HG03066 (cell line): ENCODE data around the gene TMEM198.

Experiments
- ATAC-seq: cut with Tn5 transposase; IDR thresholded peaks from one replicate; pipeline ENCODE4 v1.9.1; 2021; ENCODE audit warnings: low read depth; ENCODE audit not compliant: unreplicated experiment

The TMEM198 gene

DNA sequence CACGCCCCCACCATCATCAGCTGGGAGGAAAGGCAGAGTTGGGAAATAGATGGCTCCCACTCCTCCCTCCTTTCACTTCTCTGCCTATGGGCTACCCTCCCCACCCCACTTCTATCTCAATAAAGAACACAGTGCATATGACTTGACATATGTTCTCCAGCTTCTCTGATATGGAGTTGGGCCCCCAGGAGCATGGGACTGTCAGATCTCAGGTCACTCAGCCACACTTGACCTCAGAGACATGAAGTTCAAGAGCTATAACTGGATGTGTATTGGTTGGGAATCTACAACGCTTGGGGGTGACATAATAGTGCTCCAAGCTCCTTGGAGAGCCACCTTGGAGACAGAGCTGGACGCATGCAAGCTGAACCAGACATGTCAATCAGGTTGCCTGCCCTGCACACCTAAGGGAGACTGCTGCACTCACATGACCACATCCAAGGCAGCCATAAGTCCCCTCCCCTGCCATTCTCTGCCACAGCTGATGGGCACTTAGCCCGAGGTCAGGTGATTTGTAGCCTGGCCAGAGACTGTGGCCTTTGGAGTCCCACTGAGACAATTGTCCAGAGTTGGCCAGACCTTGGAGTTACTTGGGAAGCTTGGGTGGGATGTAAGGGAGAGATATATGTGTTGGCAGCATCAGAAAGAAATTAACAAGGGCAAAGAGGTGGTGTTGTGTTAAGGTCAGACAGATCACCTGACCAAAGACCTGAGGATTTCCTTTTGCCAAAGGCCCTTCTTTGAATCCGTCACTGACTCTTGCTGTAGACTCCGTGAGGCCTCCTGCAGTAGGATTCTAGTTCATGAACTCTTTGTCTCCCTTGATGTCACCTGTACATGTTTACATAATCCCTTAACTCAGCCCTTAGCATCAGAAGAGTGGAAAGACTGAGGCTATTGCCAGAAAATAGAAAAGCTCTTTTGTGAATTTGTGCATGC lies 32.0 kb downstream of the TMEM198 start:
- ATAC-seq, result no peak

DNA sequence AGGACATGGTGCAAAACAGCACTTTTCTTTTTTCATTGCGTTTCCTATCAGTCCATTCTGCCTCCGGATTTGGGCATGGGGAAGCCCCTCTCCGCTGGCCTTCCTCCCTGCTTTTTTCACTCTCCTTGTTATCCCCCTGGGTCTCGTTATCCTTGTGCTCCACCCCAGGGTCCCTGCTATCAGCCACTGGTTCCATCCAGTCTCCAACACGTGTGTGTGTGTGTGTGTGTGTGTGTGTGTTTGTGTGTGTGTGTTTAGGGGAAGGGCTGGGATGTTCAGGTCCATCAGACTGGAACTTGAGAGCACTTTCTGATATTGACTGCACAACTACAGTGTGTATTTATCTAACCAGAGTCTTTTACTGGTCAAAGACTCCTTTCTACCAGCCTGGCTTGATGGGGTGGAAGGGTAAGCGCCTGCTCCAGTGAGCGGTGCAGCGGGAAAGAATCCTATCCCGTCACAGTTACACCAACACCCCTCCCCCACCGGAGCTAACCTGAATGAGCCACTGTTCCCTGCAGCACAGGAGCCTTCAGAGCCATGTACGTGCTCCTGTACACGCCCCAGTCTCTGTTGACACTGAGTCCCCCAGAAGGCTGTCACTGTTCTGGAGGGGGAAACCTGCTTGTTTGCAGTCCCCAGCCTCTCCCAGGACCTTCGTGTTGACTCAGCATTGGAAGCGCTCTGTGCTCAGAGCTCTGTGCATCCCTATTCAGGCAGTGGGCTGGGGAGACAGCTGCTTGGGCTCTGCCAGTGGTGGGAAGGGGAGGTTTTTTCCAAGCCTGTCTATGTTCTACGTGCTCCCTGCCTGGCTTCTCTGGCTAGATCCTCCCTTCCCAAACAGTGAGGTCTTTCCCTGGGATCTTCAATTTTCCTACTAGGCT lies 32.9 kb downstream of the TMEM198 start:
- ATAC-seq, result no peak

DNA sequence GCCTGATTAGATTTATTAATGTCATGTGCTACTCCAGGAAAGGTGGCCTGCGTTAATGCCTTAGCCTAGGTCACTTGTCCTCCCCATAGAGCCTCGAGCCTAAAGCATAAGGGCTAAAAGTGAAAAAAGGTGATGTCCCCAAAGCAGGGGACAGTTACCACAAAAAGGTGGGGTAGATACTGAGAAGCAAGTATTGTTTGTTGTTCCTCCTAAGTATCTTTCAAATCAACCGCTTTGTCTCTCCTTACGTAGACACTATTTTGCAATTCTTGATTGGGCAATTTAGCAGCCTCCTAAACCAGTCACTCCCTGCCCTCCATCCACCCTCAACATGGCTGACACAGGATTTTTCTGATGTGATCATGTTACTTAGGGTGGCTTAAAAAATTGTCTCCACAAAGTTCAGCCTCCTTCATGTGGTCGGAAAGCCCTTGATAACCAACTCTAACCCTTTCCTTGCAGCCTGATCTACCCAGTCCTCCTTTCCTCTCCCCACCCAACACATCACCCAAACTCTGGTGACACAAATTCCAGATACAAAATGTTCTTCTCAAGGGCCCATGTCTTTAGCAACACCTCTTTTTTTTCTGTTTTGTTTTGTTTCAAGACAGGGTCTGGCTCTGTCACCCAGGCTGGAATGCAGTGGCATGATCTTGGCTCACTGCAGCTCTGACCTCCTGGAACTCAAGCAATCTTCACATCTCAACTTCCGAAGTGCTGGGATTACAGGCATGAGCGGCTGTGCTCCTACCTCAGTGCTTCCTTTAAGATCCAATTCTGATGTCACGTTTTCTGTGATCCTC lies 35.2 kb downstream of the TMEM198 start:
- no peak for ATAC-seq

DNA sequence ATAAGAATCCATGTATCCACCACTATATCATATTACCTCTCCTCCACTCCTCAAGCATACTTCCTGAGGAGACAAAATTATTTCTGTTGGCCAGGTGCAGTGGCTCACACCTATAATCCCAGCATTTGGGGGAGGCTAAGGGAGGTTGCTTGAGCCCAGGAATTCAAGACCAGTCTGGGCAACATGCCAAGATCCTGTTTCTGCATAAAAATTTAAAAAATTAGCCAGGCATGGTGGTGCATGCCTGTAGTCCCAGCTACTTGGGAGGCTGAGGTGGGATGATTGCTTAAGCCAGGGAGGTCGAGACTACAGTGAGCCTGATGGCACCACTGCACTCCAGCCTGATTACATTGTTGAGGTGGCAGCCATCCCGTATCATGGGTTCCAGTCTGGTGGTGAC lies 37.5 kb downstream of the TMEM198 start:
- ATAC-seq, result no peak

DNA sequence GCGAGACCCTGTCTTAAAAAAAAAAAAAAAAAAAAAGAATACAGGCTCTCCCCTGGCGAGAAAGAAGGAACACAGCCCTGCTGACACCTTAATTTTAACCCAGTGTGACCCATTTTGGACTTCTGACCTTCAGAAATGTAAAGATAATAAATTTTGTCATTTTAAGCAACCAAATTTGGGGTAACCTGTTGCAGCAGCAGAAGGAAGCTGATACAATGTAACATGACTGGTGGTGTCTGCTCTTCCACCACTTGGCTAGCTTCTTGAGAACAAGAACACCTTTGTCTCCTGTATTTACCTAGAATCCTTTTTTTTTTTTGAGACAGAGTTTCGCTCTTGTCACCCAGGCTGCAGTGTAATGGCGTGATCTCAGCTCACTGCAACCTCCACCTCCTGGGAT lies 47.3 kb downstream of the TMEM198 start:
- no peak for ATAC-seq

DNA sequence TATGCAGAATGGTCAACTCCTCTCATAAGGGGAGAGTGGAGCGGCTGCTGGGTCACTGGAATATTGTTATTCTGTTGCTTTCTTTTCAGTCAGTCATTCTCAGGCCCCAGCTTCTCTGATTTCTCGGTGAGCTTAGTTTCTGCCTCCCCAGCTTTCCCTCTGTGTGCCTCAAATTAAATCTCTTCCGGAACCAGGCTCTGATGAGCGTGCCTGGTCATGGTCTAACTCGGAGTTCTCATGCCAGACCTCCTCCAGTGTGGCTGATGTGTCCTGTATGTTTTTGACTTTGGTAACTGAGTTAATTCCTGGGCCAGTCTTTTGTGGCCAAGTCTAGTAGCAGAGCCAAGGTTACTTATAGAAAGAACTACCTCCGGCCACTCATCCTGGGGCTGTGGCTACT lies 48.9 kb downstream of the TMEM198 start:
- no peak for ATAC-seq

DNA sequence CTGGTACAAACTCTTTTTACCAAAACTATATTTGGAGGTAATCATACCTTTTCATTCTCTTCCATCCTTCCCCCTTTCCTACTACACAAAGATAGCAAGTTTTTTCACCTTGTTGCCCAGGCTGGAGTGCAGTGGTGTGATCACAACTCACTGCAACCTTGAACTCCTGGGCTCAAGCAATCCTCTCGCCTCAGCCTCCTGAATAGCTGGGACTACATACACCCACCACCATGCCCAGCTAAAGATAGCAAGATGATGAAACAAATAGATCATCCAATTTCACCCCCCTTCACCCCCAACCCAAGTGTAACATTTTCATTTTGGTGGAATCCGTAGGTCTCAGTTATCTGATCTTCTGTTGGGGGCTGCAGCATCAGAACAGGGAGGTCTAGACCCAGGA lies 49.3 kb downstream of the TMEM198 start:
- ATAC-seq, result no peak

DNA sequence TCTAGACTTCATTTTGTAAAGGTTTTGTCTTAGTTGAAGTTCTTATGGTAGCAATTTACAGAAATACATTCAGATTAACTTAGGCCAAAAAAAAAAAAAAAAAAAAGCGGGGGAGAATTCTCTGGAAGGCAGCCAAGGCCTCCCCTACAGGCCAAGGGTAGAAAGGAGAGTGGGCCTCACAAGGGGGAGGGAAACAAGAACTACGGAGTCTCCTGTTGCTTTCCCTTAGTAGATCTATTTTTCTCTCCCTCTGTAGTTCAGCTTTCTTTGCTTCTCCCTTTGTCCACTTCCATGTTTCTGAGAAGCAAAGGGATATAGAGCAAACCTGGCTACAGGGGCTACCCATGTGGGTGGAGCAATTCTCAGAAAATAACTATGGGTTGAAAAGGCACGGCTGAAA lies 51.4 kb downstream of the TMEM198 start:
- no peak for ATAC-seq

DNA sequence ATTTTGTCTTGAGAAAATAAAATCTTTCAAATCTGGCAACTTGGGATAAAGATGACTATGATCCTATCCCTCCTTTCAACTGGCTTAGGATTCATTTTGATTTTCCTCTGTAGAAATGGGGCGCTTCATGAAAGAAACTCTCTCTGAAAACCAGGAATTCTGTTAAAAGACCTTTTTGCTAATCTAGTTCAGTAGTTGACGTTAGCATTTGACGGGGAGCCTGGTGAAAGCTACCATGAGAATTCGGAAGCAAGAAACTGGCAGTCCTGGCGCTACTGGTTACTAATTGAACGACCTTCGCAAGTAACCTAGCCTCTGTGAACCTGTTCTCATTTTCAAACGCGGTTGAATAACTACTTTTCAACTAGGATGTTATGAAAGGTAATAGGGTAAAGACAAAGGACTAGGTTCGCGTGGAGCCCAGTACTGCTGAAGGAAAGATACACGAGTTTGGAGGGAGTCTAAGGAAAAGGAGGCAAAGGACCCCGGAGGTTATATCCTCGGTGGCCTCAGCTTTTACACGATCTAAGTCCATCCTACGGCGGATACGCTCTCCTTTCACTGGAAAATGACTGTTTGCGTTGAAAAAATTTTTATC lies 53.2 kb downstream of the TMEM198 start:
- peak; percentile 2 for ATAC-seq

DNA sequence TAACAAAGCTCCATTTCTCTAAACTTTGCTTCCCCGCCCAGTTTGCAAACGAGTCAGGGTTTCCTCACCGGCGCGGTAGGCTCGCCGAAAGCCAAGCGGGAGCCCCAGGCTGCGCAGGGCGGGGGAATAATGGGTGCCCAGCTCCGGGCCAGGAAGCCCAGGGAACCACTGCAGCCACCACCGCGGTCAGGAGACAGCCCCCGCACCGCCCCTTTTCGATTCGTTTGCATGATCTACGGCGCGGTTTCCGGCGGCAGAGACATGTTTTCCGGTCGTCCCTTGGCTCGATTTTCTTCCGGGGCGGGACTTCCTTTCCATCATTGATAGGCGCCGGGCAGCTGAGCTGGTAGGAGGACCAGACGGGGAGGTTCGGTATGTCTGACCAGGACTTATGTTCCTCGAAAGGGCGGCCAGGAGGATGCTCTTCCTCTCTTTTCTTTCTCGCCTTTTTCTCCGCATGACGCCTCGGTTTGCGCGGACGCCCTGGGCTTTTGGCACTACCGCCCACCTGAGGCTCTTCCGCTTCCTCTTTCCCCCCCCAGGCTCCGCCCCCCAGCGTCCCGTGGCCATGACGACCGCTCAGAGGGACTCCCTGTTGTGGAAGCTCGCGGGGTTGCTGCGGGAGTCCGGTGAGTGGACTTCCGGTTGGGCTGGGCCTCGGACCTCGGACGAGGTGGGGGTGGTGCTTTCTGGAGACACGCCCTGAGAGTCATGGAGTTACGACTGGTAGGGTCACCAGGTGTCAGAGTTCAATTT lies 53.9 kb downstream of the TMEM198 start, which contains the start of gene STK11IP:
Gene STK11IP, plus strand, starts transcription at position 306 of the 756 bp plus-strand sequence. Its CDS starts 263 bp downstream, at position 569.
- ATAC-seq, result peak; percentile 95

DNA sequence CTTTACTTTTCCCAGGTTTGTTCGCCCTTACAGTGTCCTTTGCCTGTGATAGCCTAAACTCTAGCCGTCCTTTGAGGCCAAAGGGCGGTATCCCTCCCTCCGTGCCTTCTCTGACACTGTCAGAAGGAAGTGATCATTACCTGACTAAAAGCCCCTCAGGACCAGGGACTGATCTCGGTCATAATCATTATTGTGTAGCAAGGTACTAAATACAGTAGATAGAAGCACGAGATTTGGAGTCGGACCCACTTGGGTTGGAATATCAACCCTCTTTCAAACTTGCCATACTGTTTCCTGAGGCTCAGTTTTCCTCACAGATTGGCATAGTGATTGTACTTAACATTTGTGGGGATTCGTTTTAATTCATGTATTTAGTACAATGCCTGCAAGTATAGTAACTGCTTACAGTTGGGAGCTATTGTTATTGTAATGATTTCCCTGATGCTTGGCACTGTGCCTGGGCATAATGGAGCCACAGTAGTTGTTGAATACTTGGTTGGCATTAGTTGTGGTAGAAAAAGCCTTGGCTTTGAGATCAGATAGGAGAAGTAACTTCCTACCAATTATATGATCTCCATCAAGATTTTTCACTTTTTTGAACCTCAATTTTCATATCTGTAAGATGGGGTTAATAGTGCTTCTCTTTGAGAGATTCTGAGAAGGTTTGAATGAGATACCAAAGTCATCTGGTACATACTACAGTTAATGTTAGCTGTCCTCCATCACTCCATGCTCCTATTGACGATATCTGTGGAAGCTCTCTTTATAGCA lies 54.7 kb downstream of the TMEM198 start:
- no peak for ATAC-seq
